GM23338 (cell line): ENCODE results near the gene VCL. TPM values are rescaled to one million over a fixed set of nuclear protein-coding genes. Genes with fewer than 3 reads are reported as not detected.

Source experiments
- ATAC-seq: fragments of 200-7000 bp; cut with Tn5 transposase; 3 replicates; pipeline ENCODE4 v1.9.1; 2020
- DNase-seq: peaks from one replicate; pipeline ENCODE4 v3.0.0-alpha.2; 2015; ENCODE audit warnings: low spot score
- H2AFZ ChIP-seq: fragments of 200-600 bp; sonication (generic); 2 replicates; pipeline ENCODE4 v1.8.0; 2016; ENCODE audit warnings: antibody characterized with exemption, mild to moderate bottlenecking, moderate library complexity
- H3F3A ChIP-seq: fragments of 200-600 bp; sonication (generic); replicated peaks from 2 replicates; pipeline ENCODE4 v1.8.0; 2017; ENCODE audit warnings: antibody characterized with exemption, mixed run types, low read depth
- H3K27ac ChIP-seq: fragments of 200-600 bp; sonication (generic); 2 replicates; pipeline ENCODE4 v1.6.1; 2016; ENCODE audit warnings: low read depth
- H3K27me3 ChIP-seq: fragments of 200-600 bp; sonication (generic); 2 replicates; pipeline ENCODE4 v1.8.0; 2016; ENCODE audit warnings: mild to moderate bottlenecking, mixed run types, moderate library complexity; ENCODE audit not compliant: insufficient read depth
- H3K36me3 ChIP-seq: fragments of 200-600 bp; sonication (generic); 2 replicates; pipeline ENCODE4 v1.8.0; 2016; ENCODE audit warnings: mild to moderate bottlenecking; ENCODE audit not compliant: insufficient read depth
- H3K4me1 ChIP-seq: fragments of 200-600 bp; sonication (generic); 2 replicates; pipeline ENCODE4 v1.8.0; 2016; ENCODE audit warnings: mild to moderate bottlenecking, moderate library complexity; ENCODE audit not compliant: insufficient read depth
- H3K4me2 ChIP-seq: fragments of 200-600 bp; sonication (generic); 2 replicates; pipeline ENCODE4 v1.7.1; 2017; ENCODE audit warnings: mixed run types
- H3K4me3 ChIP-seq: fragments of 200-600 bp; sonication (generic); 2 replicates; pipeline ENCODE4 v1.6.1; 2016; ENCODE audit warnings: mixed run types
- H3K79me2 ChIP-seq: fragments of 200-600 bp; sonication (generic); replicated peaks from 2 replicates; pipeline ENCODE4 v1.8.0; 2017; ENCODE audit warnings: mild to moderate bottlenecking; ENCODE audit not compliant: insufficient read depth
- H3K9me2 ChIP-seq: fragments of 200-600 bp; sonication (generic); 2 replicates; pipeline ENCODE4 v1.8.0; 2017; ENCODE audit not compliant: insufficient read depth
- H4K20me1 ChIP-seq: fragments of 200-600 bp; sonication (generic); replicated peaks from 2 replicates; pipeline ENCODE4 v1.8.0; 2017; ENCODE audit warnings: mild to moderate bottlenecking; ENCODE audit not compliant: insufficient read depth
- H3K27ac Mint-ChIP-seq: 2 replicates; pipeline ENCODE4 v1.8.0; 2020; ENCODE audit warnings: inconsistent platforms, mild to moderate bottlenecking, moderate library complexity, mixed read lengths
- H3K27me3 Mint-ChIP-seq: 3 replicates; pipeline ENCODE4 v1.8.0; 2022; ENCODE audit warnings: low read depth, mild to moderate bottlenecking, moderate library complexity, mixed read lengths, inconsistent platforms; ENCODE audit not compliant: insufficient read depth, poor library complexity
- H3K36me3 Mint-ChIP-seq: 3 replicates; pipeline ENCODE4 v1.8.0; 2021; ENCODE audit warnings: low read depth, mild to moderate bottlenecking, inconsistent platforms, moderate library complexity, mixed read lengths
- H3K4me1 Mint-ChIP-seq: 3 replicates; pipeline ENCODE4 v1.8.0; 2020; ENCODE audit warnings: mild to moderate bottlenecking, inconsistent platforms, mixed read lengths
- H3K4me3 Mint-ChIP-seq: 3 replicates; pipeline ENCODE4 v1.8.0; 2021; ENCODE audit warnings: moderate library complexity, mild to moderate bottlenecking, inconsistent platforms, mixed read lengths
- H3K9me3 Mint-ChIP-seq: 3 replicates; pipeline ENCODE4 v1.8.0; 2020; ENCODE audit warnings: moderate library complexity, mild to moderate bottlenecking, inconsistent platforms, mixed read lengths
- CREB1 ChIP-seq: fragments of 250-450 bp; sonication (Bioruptor Pico); IDR thresholded peaks from 2 replicates; pipeline ENCODE4 v1.5.0; 2020; ENCODE audit warnings: low read depth, mild to moderate bottlenecking, moderate library complexity
- EZH2phosphoT487 ChIP-seq: fragments of 200-600 bp; sonication (generic); IDR thresholded peaks from one replicate; pipeline ENCODE4 v1.8.1; 2018; ENCODE audit warnings: antibody characterized with exemption; ENCODE audit not compliant: unreplicated experiment
- polyA plus RNA-seq: library from polyadenylated mRNA; unstranded; fragments of >200 nt; fragmentation: Nextera tagmentation; extraction: Ambion mirVana; gene quantifications from 2 replicates; pipeline ENCODE4 v1.2.1, GENCODE V29; 2016
- total RNA-seq: library from RNA; depleted of rRNA; stranded (reverse); fragments of >200 nt; shearing (Covaris generic); gene quantifications from 2 replicates; pipeline ENCODE4 v1.2.3, GENCODE V29; 2014
- TF ChIP-seq, protein P1 (sequence below): IDR thresholded peaks from one replicate; pipeline ENCODE4 v1.6.1; 2018; ENCODE audit warnings: antibody characterized with exemption; ENCODE audit not compliant: unreplicated experiment
- TF ChIP-seq, protein P2 (sequence below): fragments of 250-450 bp; sonication (Bioruptor Pico); IDR thresholded peaks from 2 replicates; pipeline ENCODE4 v1.5.0; 2020; ENCODE audit warnings: mild to moderate bottlenecking, moderate library complexity

VCL gene
- total and polyA plus RNA-seq, 2 experiments from 2014 or later, result 60.7 to 254 TPM

GRCh38 chr10:74111799-74112198, 113.9 kb downstream of the VCL start (continued):
- TF ChIP-seq, protein P1, sequence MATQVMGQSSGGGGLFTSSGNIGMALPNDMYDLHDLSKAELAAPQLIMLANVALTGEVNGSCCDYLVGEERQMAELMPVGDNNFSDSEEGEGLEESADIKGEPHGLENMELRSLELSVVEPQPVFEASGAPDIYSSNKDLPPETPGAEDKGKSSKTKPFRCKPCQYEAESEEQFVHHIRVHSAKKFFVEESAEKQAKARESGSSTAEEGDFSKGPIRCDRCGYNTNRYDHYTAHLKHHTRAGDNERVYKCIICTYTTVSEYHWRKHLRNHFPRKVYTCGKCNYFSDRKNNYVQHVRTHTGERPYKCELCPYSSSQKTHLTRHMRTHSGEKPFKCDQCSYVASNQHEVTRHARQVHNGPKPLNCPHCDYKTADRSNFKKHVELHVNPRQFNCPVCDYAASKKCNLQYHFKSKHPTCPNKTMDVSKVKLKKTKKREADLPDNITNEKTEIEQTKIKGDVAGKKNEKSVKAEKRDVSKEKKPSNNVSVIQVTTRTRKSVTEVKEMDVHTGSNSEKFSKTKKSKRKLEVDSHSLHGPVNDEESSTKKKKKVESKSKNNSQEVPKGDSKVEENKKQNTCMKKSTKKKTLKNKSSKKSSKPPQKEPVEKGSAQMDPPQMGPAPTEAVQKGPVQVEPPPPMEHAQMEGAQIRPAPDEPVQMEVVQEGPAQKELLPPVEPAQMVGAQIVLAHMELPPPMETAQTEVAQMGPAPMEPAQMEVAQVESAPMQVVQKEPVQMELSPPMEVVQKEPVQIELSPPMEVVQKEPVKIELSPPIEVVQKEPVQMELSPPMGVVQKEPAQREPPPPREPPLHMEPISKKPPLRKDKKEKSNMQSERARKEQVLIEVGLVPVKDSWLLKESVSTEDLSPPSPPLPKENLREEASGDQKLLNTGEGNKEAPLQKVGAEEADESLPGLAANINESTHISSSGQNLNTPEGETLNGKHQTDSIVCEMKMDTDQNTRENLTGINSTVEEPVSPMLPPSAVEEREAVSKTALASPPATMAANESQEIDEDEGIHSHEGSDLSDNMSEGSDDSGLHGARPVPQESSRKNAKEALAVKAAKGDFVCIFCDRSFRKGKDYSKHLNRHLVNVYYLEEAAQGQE, result no peak
- TF ChIP-seq EZH2phosphoT487, result no peak

DNA sequence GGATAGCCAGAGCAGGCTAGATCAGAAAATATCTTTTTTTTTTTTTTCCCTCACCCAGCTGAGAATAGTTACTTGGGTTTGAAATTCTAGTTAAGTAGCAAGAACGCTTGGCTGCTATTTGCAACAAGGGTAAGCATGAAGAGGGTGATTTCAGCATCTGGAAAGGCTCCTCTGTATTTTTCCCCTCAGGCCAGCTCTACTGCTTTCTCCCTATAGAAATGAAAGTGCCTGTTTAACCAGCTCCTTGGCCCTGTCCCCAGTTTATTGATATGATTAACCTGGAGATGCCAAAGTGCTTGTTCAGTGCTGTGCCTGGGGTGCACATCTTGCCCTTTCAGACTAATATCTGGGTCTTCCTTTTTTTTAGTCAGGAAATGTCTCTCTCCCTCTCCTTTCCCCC, 115.6 kb downstream of the VCL start:
- DNase-seq, result no peak
- peaks cover 97% of the 10 kb centered on the region for H3K36me3 Mint-ChIP-seq
- Histone ChIP-seq H3K27me3 (no peaks in the 10 kb centered on the region), H3K4me3 (no peak overlapping the region), H4K20me1 (peaks cover 26% of the 10 kb centered on the region), H3K9me2 (no peaks in the 10 kb centered on the region), H2AFZ (no peak overlapping the region), H3K79me2 (peaks cover 9% of the 10 kb centered on the region; the same call in 1 of the 2 replicates), H3F3A (peaks cover 19% of the 10 kb centered on the region), H3K36me3 (peaks cover 73% of the 10 kb centered on the region), H3K4me2 (no peak overlapping the region), H3K27ac (no peak overlapping the region), H3K4me1 (no peaks in the 10 kb centered on the region)
- peaks cover 8% of the 10 kb centered on the region for H3K27me3 Mint-ChIP-seq
- 0 out of 3 replicates have a peak, but pooled peaks cover 3% of the 10 kb centered on the region for H3K4me1 Mint-ChIP-seq
- no peak for ATAC-seq
- H3K4me3 Mint-ChIP-seq, result no peak overlapping the region; the same call in 2 of the 3 replicates
- no peak overlapping the region; the same call in 1 of the 2 replicates for H3K27ac Mint-ChIP-seq
- TF ChIP-seq, protein P2, sequence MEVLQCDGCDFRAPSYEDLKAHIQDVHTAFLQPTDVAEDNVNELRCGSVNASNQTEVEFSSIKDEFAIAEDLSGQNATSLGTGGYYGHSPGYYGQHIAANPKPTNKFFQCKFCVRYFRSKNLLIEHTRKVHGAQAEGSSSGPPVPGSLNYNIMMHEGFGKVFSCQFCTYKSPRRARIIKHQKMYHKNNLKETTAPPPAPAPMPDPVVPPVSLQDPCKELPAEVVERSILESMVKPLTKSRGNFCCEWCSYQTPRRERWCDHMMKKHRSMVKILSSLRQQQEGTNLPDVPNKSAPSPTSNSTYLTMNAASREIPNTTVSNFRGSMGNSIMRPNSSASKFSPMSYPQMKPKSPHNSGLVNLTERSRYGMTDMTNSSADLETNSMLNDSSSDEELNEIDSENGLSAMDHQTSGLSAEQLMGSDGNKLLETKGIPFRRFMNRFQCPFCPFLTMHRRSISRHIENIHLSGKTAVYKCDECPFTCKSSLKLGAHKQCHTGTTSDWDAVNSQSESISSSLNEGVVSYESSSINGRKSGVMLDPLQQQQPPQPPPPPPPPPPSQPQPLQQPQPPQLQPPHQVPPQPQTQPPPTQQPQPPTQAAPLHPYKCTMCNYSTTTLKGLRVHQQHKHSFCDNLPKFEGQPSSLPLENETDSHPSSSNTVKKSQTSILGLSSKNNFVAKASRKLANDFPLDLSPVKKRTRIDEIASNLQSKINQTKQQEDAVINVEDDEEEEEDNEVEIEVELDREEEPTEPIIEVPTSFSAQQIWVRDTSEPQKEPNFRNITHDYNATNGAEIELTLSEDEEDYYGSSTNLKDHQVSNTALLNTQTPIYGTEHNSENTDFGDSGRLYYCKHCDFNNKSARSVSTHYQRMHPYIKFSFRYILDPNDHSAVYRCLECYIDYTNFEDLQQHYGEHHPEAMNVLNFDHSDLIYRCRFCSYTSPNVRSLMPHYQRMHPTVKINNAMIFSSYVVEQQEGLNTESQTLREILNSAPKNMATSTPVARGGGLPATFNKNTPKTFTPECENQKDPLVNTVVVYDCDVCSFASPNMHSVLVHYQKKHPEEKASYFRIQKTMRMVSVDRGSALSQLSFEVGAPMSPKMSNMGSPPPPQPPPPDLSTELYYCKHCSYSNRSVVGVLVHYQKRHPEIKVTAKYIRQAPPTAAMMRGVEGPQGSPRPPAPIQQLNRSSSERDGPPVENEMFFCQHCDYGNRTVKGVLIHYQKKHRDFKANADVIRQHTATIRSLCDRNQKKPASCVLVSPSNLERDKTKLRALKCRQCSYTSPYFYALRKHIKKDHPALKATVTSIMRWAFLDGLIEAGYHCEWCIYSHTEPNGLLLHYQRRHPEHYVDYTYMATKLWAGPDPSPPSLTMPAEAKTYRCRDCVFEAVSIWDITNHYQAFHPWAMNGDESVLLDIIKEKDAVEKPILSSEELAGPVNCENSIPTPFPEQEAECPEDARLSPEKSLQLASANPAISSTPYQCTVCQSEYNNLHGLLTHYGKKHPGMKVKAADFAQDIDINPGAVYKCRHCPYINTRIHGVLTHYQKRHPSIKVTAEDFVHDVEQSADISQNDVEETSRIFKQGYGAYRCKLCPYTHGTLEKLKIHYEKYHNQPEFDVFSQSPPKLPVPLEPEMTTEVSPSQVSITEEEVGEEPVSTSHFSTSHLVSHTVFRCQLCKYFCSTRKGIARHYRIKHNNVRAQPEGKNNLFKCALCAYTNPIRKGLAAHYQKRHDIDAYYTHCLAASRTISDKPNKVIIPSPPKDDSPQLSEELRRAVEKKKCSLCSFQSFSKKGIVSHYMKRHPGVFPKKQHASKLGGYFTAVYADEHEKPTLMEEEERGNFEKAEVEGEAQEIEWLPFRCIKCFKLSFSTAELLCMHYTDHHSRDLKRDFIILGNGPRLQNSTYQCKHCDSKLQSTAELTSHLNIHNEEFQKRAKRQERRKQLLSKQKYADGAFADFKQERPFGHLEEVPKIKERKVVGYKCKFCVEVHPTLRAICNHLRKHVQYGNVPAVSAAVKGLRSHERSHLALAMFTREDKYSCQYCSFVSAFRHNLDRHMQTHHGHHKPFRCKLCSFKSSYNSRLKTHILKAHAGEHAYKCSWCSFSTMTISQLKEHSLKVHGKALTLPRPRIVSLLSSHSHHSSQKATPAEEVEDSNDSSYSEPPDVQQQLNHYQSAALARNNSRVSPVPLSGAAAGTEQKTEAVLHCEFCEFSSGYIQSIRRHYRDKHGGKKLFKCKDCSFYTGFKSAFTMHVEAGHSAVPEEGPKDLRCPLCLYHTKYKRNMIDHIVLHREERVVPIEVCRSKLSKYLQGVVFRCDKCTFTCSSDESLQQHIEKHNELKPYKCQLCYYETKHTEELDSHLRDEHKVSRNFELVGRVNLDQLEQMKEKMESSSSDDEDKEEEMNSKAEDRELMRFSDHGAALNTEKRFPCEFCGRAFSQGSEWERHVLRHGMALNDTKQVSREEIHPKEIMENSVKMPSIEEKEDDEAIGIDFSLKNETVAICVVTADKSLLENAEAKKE (CRISPR knock-in tag), result no peak
- no peak for TF ChIP-seq CREB1 (CRISPR knock-in tag)
- no peaks in the 10 kb centered on the region for H3K9me3 Mint-ChIP-seq
